GOT3 (cell line): Measurements from ENCODE around the gene B3GALNT1.
"Not testable (repeated sequence)": the region's sequence is repeated elsewhere in the genome, so short reads cannot be mapped to it uniquely, and the experiment has no call there.

ENCODE experiments used
- DNase-seq: peaks from one replicate; lab custom pipeline; 2025; ENCODE audit warnings: mixed read lengths; lab: John Stamatoyannopoulos, UW

The B3GALNT1 gene

DNA sequence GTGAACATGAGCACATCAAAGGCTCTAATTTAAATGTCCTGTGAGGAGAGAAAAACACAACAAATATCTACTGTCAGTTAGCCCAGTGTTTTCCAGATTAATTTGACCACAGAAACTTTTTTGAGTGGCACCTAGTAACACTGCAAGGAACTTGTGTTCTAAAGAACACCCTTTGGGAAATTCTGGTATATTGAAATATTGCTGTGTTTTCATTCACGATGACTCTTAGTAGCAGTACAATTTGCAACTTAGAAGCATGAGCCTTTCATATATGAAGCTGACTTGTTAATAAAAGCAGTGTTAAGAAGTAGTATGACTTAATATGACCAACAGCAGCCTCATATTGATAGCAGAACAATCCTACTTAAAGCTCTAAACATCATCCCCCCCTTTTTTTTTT is 32.0 kb downstream of the B3GALNT1 start:
- DNase-seq: no peak

DNA sequence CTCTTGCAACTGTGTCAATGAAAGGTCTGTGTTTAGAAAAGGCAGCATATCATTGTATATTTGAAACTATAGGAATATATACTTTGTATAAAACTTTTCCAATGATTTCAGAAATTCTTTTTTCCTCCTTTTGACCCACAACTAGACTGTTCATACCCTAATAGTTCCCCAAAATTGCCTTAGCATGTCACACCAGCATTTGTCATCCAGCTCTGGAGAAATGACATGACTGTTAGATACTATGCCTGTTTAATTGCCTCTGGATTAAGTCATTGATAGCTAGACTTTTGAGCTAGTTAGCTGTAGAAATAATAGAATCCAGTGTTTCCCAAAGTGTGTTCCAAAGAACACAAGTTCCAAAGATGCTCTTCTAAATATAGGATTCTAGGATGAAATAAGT is 32.4 kb downstream of the B3GALNT1 start:
- DNase-seq: no peak

DNA sequence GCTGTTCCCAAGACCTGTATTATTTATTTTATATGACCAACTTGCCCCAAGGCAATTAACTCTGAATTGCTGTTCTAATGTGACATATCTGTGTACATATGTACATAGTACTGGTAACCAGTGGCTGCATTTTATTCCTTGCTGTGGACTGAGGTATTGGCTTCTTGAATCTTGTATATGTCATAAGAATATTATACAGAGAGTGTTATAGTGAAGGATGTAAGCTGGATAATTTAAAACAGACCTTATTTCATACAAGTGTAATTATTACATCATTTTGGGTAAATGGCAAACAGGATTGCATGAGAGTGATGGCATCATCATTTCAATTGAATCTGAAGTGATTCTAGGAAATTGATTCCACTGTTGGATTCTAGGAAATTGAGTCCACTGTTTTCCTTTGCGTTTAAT is 32.9 kb downstream of the B3GALNT1 start:
- no peak for DNase-seq

DNA sequence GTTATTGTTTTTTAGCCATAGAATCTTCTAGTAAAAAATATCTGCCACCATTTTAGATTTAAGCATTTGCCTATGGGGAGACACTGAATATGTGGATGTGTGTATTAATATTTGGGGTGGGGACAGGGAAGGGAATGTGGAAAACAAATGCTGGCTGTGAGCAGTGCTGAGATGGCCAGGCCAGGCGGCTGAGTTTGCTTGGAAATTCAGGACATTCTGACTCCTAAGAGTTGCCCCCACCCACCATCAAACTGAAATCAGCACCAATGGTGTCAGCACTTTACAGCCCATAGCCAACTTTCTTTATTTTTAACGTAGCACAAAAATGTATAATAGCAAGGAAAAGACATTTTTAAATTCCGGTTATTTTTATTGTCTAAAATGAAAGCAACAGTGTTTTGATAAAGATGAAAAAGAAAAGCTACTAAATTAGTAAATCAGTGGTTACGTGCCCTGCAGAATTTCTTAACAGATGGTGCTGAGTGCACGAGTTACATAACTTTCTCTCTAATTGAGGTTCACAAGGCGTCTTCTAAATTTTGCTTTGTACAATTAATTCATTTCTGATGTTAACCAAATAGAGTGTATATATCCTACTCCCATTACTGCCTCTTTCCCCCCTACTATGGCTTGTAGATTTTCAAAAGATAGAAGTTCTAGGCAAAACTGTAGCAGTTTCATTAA is 34.0 kb downstream of the B3GALNT1 start:
- no peak for DNase-seq

DNA sequence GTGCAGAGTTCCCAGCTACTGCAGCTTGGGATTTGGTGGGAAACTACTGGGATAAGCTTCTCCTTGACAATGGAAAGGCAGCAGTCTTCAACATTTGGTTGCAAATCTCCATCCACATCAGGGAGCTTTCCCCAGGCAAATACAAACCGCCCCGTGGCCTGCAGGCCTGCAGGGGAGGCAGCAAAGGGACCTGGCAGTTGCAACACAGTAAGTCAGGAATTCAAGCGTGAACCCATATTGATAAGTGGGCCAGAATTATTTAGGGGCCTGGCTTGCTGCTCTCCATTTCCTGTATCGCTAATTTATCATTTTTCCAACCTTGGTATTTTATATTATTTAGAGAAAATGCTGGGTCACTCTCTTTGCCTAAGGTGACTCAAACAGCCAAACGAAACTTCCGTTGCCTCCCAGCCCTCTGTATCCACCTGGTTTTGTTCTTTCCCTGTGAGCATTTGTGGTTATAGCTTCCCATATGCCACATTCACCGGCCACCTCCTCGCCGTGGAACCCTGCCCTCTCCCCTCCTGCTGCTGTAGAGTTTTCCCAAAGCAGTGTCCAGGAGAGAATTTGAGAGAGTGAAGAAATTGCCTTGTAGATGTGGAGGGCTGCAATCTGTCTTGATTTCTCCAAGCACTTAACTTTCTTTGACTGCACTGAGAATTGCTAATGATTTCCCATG is 34.8 kb downstream of the B3GALNT1 start:
- no peak for DNase-seq

DNA sequence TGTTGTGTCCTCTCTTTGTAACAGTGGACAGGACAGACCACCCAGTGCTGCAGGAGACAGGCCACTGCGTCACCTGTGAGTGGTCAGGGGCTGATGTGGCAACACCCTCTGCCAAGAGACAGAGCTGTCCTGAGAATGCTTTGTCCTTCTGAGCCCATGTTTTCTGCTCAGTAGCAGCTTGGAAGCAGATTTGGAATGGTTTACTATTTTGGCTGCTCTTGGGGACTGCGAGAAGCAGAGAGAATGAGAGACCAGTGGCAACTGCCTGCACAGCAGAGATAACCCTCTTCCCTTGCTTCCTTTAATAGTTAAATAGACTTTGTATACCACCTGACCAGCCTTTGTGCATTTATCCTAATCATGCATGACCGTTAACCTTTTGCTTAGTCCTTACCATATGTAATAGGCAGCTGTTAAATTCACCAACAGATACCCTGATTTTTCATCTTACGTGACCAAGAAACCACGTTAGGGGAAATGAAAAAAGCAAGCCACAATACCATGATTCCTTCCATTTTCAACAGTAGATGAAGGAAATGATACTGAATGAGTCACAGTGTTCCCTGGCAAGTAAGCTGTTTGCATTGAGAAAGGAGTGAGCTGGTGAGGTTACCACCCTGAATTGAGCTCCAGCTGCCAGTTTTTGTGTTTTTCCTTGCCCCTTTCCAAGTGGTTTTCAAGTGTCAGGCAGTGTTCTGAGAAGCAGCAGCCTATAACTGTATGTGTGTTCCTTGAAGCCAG is 35.5 kb downstream of the B3GALNT1 start:
- peak; percentile 22 for DNase-seq

DNA sequence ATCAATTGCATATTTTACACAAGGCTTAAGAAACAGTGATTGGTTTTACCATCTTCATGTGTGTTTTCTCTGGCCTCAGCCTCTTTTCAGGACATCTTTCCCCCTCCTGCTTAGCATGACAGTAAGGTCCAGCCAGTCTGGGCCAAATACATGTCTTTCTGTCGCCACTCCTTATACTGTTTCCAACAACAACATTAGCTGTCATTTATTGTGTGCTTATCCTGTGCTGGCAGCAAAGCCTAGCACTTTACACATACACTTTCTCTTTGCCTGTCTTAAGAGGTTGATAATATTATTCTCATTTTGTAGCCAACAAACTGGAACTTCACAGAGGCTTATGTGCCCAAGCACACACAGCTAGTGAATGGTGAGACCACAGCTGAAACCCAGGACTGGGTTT is 37.8 kb downstream of the B3GALNT1 start:
- DNase-seq: no peak

DNA sequence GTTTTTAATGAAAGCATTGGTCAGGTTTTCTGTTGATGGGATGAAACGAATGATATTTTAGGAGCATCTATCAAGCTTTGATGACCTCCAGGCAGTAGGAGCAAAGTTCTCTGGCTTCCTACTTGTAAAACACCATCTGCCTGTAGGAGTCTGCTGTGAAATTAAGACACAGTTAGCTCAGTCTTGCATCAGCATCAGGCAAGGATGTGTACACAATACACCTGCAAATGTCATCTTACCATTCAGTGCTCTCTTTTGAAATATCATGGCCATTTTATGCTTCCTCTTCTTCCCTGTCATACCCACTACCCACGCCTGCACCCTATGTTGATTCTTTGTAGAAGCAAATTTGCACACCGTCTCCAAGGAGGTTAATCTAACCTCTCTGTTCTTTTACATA is 38.2 kb downstream of the B3GALNT1 start:
- no peak for DNase-seq

DNA sequence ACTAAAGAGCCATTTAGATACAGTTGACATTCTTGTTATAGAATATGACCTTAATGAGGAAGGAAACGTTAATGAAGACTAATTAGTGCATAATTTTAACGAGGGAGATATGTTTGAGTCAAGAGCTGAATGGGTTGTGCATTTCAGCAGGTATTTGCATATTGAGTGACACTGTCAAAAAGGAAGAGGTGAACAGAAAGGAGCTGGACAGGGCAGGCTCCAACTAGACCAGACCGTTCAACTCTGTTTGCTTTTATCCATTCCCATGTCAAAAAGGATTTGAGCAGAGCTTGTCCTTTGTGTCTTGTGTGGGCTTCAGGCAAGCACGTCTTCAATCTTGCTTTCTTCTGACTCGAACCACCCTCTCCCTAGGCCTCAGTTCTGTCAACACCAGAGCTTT is 40.7 kb downstream of the B3GALNT1 start:
- DNase-seq: no peak

DNA sequence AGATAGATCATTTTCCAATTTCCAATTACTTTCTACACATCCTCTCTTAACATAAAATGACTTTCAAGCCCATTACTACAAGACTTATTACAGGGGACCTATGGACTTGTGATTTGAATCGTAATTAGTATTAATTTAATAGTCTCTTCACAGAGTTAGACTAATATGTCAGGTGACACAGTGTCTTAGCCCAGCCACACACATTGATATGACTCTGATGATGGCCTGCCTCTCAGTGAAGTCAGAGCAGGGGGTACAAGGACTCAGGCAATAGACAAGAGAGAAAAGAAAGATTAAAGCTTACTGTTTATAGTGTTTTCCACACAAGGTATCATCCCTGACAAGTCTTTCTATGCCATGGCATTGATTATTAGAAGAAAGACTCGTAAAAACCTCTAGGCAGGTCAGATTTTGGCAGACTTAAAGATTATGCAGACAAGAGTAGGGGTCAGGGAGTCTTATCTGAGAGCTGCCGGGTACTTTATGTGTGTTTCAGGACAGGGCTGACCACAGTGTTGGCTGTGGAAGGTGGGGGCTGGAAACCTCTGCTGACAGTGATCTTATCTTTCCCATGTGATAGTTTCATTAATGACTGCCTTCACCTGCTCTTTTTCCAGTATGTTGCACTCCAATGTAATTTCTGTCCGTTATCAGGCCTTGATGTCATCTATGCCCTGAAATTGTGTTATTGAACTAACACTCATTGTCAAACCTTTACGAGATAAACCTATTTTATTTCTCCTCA is 50.1 kb downstream of the B3GALNT1 start:
- no peak for DNase-seq

DNA sequence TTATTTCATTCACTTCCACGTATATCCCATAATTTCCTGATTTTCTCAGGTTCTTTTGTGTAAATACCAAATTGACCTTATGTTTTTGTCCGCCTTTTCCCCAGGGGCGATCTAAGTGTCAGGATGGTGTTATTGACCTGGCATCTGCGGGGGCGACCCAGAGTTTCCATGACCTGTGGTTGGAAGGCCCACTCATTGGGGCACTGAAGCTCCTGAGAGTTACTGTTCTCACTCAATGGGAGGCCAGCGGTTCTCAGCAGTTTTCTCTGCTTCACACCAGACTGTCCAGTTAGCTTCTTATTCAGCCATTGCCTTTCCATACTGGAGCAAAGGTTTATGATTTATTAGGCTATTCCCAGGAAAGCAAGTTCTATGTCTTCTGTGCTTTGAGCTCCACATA is 53.3 kb downstream of the B3GALNT1 start:
- DNase-seq: no peak

DNA sequence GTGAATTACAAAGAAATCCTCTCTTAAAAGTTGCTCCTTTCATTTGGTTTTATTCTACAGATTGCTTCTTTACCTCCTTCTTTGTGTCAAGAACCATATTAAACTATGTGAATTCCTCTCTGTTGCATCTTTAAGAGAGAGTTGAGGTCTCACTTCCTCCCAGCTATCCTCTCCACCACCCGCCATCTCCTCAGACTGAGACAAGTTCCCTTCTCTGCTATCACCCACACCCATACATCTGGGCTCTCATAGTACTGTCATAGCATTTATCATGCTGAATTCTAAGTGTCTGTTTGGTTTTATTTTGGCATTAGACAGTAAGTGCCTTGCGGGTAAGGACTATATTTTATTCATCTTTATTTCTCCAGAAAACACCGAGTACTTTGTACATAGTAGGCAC is 54.2 kb downstream of the B3GALNT1 start:
- no peak for DNase-seq

DNA sequence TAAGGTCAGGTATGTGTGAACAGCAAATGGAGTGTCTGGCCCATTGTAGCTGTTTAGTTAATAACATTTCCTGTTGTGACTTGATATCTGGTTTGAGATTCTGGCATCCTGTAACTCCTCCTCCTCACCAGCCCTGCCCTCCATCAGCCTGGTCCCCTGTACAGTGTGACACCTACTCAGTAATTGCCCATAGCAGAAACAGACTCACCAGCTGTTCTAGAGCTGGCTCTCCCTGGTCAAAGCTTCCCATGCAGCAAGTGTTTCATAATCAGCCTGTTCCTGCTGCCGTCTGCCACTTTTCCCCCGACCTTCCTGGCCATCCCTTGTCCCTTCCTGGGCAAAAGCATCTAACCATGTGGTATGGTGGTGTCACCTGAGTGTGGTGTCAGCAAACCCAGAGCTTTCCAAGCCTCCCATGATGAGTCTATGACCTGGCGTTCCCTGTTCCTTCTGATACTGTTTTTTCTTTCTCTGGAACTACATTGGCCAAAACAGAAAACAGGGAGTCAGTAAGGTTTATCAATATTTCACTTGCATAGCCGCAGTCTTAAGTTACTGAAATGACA is 55.4 kb downstream of the B3GALNT1 start:
- no peak for DNase-seq

DNA sequence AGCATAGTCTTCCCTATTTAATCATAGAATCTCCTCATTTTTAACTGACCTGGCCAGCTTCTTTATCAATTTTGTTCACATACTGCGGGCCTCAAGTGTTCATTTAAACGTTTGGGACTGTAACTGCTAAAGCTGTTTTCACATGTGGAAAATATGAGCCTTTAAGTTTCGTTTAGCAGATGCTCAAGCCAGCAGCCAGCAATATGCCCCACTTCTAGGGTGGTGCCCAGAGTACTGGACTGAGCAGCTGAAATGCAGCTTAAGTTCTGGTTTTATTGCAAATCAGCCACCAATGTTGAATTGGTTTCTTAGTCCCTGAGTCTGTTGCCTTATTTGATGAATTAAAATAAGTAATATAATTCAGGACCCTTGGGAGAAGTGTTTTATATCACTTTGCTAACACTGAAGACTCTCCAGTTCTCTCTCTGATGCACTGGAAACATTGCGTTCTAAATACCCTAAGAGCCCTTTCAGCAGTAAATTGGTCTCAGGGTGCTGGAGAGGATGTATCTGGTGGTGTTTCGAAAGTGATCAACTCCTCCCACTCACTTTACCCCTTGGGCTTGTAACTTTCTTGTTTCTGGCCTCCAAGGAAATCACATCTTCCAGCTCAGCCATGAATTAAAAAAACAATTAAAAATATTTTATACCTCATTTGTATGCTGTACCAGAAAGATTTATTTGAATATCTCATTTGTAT is 61.7 kb downstream of the B3GALNT1 start:
- DNase-seq: no peak

DNA sequence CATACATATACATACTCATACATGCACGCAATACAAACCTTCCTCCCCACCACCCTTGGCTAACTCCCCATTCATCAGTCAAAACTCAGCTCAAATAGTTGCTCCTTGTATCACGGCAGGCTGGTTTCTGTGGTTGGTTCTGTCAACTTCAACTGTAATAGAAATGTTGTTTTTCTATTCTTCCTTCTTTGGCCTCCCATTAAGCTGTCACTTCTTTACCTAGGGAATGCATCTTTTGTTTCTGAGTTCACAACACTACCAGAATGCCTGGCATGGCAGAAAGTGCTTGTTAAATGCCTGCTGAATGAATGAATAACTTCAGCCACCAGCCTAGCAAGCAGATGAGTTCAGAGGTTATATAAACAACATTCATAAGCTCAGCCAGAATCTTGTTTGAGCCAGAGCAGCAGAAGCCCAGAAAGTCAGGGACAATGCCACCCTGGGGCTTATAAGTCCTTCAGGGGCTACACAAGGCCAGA is 63.1 kb downstream of the B3GALNT1 start:
- DNase-seq: no peak

DNA sequence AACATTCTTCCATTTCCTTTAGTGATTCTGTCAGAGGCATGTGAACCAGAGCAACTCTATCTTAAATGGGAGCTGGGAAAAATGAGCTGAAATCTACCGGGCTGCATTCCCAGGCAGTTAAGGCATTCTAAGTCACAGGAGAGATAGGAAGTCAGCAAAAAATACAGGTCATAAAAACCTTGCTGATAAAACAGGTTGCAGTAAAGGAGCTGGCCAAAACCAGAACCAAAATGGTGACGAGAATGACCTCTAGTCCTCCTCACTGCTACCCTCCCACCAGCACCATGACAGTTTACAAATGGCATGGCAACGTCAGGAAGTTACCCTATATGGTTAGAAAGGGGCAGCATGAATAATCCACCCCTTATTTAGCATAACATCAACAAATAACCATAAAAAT is 66.4 kb downstream of the B3GALNT1 start:
- no peak for DNase-seq

DNA sequence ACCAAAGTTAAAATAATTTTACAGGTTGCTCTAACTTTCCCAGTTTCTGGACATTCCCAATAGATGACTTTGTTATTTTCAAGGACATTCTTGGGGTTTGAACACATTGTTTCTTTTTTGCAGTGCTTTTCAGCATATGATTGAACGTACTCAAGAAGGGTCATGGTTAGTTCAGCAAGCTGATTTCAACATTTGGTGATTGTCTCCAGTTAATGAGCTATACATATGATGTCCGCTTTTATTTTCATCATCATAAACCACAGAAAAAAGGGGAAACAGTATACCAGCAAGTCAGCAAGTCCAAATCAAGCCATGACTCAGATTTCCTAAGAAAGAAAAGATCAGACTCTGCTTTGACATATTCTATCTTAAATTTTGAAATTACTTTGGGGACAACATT is 69.4 kb downstream of the B3GALNT1 start:
- DNase-seq: no peak

DNA sequence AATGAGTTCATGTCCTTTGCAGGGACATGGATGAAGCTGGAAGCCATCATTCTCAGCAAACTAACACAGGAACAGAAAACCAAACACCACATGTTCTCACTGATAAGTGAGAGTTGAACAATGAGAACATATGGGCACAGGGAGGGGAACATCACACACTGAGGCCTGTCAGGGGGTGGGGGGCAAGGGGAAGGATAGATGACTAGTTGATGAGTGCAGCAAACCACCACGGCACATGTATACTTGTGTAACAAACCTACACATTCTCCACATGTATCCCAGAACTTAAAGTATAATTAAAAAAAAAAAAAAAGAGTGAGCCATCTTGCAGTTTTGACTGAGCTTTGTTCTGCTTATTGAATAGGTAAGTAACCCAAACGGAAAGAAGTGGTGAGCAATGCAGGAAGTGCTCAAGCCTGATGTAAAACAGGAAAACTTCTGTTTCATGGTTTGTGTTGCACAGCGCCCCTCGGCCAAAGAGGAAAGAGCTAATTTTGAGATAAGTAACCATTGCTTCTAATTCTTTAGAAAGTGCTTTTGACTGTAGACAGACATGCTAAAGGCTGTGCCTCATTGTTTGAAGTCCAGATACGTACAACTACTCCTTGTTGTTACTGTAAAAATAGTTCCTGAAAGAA is 70.1 kb downstream of the B3GALNT1 start:
- not testable (repeated sequence) for DNase-seq
